Ascending aorta (tissue), 2 donors: Measurements from ENCODE around the gene MB. TPM values are rescaled to one million over a fixed set of nuclear protein-coding genes. Genes with fewer than 3 reads are reported as not detected.

Source experiments
- DNase-seq, 2 donors: peaks; one replicate each; pipeline ENCODE4 v3.0.0-alpha.2; 2019; ENCODE audit warnings: low spot score in 2 of 2
- H3K27ac ChIP-seq, 2 donors: fragments of 200-600 bp; sonication (generic); one replicate each; pipeline ENCODE4 v1.5.1; 2016 to 2017; ENCODE audit warnings: mild to moderate bottlenecking in 1 of 2
- H3K27me3 ChIP-seq: fragments of 200-600 bp; sonication (generic); one replicate; pipeline ENCODE4 v1.5.1; 2017
- H3K36me3 ChIP-seq, 2 donors: fragments of 200-600 bp; sonication (generic); one replicate each; pipeline ENCODE4 v1.5.1; 2016
- H3K4me1 ChIP-seq, 2 donors: fragments of 200-600 bp; sonication (generic); one replicate each; pipeline ENCODE4 v1.5.1; 2016 to 2017; ENCODE audit warnings: mild to moderate bottlenecking in 1 of 2
- H3K4me3 ChIP-seq, 2 donors: fragments of 200-600 bp; sonication (generic); one replicate each; pipeline ENCODE4 v1.5.1; 2016 to 2017; ENCODE audit warnings: mild to moderate bottlenecking in 1 of 2
- H3K9me3 ChIP-seq, 2 donors: fragments of 200-600 bp; sonication (generic); one replicate each; pipeline ENCODE4 v1.5.1; 2016
- intact Hi-C: fragments of 100-400 bp; cut with DNase I; formaldehyde crosslinking; loops from one replicate; pipeline ENCODE4 v1.15.1; 2023
- total RNA-seq: library from RNA; depleted of rRNA; stranded (reverse); fragments of >200 nt; gene quantifications from one replicate; pipeline ENCODE4 v1.1.0, GENCODE V29; 2016
- TF ChIP-seq, protein P1 (sequence below), 3 experiments: fragments of 200-600 bp in 2 of 3; fragments of 450-650 bp in 1 of 3; sonication (generic) in 2 of 3; IDR thresholded peaks; one replicate each; pipeline ENCODE4 v1.5.1; 2016 to 2019; ENCODE audit warnings: antibody characterized with exemption in 3 of 3, mild to moderate bottlenecking in 1 of 3, moderate library complexity in 1 of 3

MB gene
- total RNA-seq, 1 donor from 2014 or later: not detected

- no peaks in the 10 kb centered on the region for H3K9me3 ChIP-seq
- TF ChIP-seq, protein P1, sequence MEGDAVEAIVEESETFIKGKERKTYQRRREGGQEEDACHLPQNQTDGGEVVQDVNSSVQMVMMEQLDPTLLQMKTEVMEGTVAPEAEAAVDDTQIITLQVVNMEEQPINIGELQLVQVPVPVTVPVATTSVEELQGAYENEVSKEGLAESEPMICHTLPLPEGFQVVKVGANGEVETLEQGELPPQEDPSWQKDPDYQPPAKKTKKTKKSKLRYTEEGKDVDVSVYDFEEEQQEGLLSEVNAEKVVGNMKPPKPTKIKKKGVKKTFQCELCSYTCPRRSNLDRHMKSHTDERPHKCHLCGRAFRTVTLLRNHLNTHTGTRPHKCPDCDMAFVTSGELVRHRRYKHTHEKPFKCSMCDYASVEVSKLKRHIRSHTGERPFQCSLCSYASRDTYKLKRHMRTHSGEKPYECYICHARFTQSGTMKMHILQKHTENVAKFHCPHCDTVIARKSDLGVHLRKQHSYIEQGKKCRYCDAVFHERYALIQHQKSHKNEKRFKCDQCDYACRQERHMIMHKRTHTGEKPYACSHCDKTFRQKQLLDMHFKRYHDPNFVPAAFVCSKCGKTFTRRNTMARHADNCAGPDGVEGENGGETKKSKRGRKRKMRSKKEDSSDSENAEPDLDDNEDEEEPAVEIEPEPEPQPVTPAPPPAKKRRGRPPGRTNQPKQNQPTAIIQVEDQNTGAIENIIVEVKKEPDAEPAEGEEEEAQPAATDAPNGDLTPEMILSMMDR (IDR thresholded peaks at IDR 0.05): no peak
- H3K27me3 ChIP-seq: no peaks in the 10 kb centered on the region
- intact Hi-C loops: no loop called here
- no peak overlapping the region for H3K27ac ChIP-seq
- no peaks in the 10 kb centered on the region for H3K4me1 ChIP-seq
- no peak overlapping the region for H3K4me3 ChIP-seq
- no peak for DNase-seq
- H3K36me3 ChIP-seq: no peaks in the 10 kb centered on the region
Observed at GRCh38 chr22:35598396-35598710, 18.8 kb downstream of the MB start.

DNA sequence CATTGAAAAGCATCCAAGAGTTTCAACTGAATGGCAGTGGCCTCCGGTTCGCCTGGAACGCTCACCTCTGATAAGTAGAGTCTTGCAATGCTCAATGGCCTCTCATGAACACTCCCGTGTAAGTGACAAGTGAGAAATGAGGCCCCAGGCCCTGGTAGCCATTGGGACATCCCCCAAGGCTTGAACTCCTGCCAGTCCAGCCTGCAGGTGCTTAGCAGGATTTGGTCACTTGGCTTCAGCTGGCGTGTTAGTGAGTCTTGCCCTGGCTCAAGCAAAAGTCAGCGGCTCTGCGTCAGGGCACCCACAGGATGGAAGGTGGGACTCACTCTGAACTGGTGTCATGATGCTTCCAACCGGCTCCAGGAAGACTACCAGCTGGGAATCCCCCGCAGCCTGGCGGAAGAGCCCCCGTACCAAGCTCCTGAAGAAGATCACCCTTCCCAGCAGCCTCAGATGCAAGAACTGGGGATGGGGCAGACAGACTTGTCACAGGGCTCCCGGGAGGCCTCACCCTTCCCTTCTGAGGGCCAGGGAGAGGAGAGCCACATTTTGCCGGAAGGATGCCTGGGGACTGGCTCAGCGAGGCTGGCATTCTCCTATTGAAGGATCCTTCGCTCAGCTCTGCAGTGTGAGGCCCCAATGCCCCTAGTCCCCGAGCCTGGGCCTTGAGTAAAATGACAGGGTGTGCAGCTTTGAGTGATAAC is 19.3 kb downstream of the MB start:
- H3K9me3 ChIP-seq: no peaks in the 10 kb centered on the region
- no peaks in the 10 kb centered on the region for H3K36me3 ChIP-seq
- TF ChIP-seq, protein P1 (IDR thresholded peaks at IDR 0.05): no peak
- H3K4me3 ChIP-seq: no peak overlapping the region
- no peaks in the 10 kb centered on the region for H3K4me1 ChIP-seq
- H3K27me3 ChIP-seq: no peaks in the 10 kb centered on the region
- intact Hi-C loops: no loop called here
- no peak overlapping the region for H3K27ac ChIP-seq
- DNase-seq: no peak

DNA sequence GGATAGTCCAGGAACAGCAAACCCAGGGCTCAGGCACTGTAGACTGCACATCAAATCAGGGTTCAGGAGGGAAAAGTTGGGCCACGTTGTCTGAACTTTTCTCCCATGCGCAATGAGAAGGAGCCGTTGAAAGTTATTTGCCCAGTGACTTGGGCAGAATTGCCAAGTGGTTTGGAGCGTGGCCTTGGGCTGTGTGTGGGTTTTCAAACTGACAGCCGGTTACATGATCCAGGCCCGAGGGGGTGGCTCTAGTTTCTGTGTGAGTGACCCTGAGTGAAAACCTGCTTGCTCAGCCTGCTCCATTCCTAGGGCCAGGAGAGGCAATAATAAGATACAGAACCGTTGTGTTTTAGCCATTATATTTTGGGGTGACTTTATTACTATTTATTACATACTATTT is 20.3 kb downstream of the MB start:
- H3K9me3 ChIP-seq: no peaks in the 10 kb centered on the region
- TF ChIP-seq, protein P1 (IDR thresholded peaks at IDR 0.05): no peak
- H3K27ac ChIP-seq: no peak overlapping the region
- no peaks in the 10 kb centered on the region for H3K4me1 ChIP-seq
- H3K4me3 ChIP-seq: no peak overlapping the region
- H3K36me3 ChIP-seq: no peaks in the 10 kb centered on the region
- intact Hi-C loops: no loop called here
- no peaks in the 10 kb centered on the region for H3K27me3 ChIP-seq
- no peak for DNase-seq

- H3K27me3 ChIP-seq: no peaks in the 10 kb centered on the region
- no peak overlapping the region for H3K27ac ChIP-seq
- H3K9me3 ChIP-seq: no peaks in the 10 kb centered on the region
- intact Hi-C loops: no loop called here
- no peaks in the 10 kb centered on the region for H3K4me1 ChIP-seq
- no peak for DNase-seq
- no peaks in the 10 kb centered on the region for H3K36me3 ChIP-seq
- TF ChIP-seq, protein P1 (IDR thresholded peaks at IDR 0.05): no peak
- no peak overlapping the region for H3K4me3 ChIP-seq
Observed at GRCh38 chr22:35594686-35595085, 22.4 kb downstream of the MB start.

DNA sequence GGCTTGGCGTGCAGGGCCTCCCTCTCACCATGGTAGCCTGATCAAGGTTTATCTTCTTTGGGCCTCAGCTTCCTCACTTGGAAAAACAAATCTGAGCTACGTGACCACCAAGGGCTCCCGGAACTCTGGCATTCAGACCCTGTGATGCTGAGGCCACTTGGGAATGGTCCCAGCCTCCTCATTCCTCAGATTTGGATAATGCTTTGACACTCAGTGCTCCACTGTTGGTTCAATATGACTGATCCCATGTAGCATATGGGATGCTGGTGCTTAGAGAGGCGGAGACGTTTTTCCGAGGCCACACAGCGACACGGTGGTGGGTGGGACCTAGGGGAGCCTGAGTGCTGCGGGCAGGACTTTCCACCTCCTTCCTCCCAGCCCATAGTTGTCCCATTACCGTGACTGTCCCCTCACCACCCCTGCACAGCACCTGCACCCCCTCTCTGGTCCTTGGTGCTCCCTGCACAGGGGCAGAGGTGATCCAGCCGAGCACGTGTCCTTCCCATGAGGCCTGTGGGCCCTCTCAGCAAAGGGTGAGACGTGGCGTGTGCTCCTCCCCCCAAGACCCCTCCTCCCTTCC is 23.1 kb downstream of the MB start:
- Histone ChIP-seq H3K27ac (no peak overlapping the region), H3K9me3 (no peaks in the 10 kb centered on the region), H3K4me1 (no peaks in the 10 kb centered on the region), H3K4me3 (no peak overlapping the region), H3K27me3 (no peaks in the 10 kb centered on the region), H3K36me3 (no peaks in the 10 kb centered on the region)
- intact Hi-C loops: no loop called here
- TF ChIP-seq, protein P1 (IDR thresholded peaks at IDR 0.05): no peak
- no peak for DNase-seq
